LHCN-M2 (cell line): ENCODE data around the gene HLA-DQB2. TPM values are rescaled to one million over a fixed set of nuclear protein-coding genes. Genes with fewer than 3 reads are reported as not detected.
"Not testable (repeated sequence)": the region's sequence is repeated elsewhere in the genome, so short reads cannot be mapped to it uniquely, and the experiment has no call there.

ENCODE experiments used
- DNase-seq: peaks from one replicate; pipeline ENCODE4 v3.0.0-alpha.2; 2012; ENCODE audit warnings: low read depth
- polyA plus RNA-seq: library from polyadenylated mRNA; unstranded; fragments of >200 nt; gene quantifications from one replicate; pipeline ENCODE4 v1.2.1, GENCODE V29; 2012; ENCODE audit warnings: missing spikeins
- total RNA-seq: library from RNA; depleted of rRNA; stranded (reverse); fragments of >200 nt; gene quantifications from 2 replicates; pipeline ENCODE4 v1.2.3, GENCODE V29; 2014; rRNA removed

Gene HLA-DQB2
- not detected in 2 replicates for total RNA-seq
- not detected for polyA plus RNA-seq

DNA sequence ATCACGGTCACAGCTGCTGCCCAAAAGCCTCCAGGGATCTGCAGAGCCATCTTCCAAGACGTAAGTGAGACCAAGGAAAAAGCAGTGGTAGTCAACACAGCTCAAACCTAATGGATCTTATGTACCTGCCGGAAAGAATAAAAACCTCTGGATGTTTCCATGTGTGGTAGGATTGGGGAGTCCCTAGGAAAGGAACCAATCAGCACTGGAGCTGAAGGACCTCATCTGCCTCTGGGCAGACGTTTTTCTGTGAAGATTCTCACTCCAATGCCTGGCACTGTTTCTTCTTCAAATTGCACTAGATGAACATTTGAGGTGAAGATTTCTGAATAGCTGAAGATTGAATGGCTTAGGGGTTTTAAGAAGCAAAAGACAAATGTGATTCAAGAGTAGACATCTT lies at the start of gene HLA-DQB2:
TSS of gene HLA-DQB2 (minus strand) at position 112 of the 400 bp plus-strand sequence. CDS start at position 50, 62 bp downstream.
- no peak for DNase-seq

DNA sequence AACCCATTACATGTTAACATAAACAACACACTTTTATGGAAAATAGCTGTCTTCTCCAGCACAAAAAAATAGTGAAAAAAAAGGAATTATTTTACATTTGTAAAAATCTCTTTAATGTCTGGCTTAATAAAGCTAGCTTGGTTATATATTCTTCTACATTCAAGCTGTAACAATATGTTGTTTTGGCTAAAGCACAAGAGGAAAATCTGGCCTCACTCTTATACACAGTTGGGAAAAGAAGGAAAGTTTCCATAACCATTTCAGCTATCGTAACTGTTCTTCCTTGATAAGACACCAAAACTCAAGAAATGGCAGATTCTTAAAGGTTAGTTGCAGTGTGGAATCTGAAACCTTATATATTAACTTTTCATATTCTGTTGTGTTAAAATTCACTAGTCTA lies 45.8 kb upstream of the HLA-DQB2 start:
- no peak for DNase-seq

DNA sequence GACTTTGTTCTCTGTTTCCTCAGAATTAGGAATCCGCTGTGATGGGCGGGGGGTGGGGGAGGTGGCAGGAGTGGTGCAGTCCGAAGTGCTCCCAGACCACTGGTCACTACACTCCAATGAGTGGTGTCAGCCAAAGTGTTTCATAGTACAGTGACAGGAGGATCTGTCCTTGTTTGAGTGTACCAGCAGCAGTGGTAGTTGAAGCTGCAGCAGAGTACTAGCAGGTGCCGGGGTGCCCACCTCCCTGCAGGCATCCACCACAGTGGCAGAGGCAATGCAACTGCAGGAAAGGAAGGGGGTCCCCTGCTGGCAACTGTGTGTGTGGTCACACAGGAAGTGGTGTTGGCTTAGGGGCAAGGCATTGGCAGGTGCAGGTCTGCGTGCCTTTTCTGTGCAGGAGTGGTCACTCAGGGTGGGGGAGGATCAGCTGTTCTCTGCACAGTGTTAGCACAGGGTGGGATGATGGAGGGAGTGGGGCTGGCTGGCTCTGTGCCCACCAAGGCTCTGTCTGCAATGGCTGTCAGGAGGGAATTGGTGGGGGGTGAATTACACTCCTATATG lies 43.8 kb upstream of the HLA-DQB2 start:
- DNase-seq = no peak

DNA sequence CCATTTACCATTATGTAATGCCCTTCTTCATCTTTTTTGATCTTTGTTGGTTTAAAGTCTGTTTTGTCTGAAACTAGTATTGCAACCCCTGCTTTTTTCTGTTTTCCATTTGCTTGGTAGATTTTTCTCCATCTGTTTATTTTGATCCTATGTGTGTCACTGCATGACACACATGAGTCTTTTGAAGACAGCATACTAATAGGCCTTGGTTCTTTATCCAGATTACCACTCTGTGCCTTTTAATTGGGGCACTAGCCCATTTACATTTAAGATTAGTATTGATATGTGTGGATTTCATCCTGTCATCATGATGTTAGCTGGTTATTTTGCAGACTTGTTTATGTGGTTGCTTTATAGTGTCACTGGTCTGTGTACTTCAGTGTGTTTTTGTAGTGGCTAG lies 42.1 kb upstream of the HLA-DQB2 start:
- DNase-seq = not testable (repeated sequence)

DNA sequence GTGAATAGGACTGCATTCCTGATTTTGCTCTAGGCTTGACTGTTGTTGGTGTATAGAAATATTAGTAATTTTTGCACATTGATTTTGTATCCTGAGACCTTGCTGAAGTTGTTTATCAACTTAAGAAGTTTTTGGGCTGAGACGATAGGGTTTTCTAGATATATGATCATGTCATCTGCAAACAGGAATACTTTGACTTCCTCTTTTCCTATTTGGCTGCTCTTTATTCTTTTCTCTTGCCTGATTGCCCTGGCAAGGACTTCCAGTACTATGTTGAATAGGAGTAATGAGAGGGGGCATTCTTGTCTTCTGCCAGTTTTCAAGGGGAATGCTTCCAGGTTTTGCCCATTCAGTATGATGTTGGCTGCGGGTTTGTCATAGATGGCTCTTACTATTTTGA lies 40.1 kb upstream of the HLA-DQB2 start:
- no peak for DNase-seq

DNA sequence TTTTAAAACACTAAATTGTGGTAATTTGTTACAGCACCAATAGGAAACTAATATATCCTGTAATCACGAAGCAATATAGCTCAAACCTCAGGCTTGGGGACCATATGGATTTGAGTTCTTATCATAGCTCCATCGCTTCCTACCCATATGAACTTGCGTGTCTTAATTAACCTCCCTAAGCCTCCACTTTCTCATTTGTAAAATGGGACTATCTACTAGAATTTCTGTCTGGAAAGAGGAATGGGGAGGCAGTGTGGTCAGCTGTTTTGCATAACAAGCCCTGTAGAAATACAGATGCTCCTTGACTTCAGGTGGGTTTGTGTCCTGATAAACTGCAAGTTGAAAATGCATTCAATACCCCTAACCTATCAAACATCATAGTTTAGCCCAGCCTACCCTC lies 36.4 kb upstream of the HLA-DQB2 start:
- no peak for DNase-seq

DNA sequence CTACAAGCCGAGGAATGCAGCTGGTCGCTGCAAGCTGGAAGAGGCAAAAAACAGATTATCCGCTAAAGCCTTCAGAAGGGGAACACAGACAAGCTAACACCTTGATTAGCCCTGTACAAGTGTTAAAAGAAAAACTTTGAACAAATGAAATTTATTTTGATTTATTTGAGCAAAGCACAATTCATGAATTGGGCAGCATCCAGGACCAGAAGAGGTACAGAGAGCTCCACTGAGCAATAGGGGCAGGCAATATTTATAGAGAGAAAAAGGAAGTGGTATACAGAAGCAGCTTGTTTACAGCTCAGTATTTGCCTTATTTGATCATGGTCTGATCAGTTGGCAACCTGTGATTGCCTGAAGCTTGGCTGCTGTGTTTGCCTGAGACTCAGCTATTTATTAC lies 35.8 kb upstream of the HLA-DQB2 start:
- DNase-seq = no peak

DNA sequence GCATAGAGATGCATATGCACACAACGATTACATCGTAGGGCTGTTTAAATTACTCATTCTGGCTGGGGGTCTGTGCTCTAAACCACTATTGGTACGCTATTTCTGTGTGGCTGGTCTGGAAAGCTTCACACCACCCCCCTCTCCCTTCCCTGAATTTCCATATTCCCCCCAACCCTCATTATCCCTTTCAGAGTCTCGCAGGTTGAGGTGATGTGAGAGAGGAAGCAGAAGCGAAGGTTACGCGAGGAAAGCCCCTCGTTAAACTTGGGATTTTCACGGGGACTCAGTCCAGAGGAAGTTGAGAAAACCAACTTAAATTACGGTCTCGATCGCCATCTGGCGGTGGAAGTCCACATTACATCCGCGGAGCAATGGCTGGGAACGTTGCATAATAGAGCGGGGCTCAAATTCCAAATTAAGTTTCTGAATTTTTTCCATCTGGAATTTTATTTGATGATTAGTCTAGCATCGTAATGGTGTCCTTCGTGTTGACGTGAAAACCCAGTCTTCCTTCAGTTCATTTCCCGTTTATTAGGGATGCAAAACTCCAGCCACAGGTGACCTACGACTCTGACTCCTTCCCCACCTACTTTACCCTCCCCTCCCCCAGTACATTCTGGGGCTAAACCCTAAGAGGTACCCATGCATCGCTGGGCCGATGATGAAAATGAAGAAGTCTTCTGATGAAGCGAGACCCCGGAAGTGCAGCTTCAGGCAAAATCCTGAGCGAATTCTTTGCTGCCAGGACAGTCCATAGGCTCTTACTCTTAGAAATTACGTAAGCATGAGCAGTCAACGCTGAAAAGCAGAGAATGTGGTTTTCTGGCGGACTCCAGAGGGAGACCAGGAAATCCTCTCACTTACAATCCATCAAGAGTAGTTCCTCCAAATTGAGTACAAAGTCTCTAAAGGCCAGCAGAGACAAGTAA lies 33.8 kb upstream of the HLA-DQB2 start:
- DNase-seq = peak; percentile 44

DNA sequence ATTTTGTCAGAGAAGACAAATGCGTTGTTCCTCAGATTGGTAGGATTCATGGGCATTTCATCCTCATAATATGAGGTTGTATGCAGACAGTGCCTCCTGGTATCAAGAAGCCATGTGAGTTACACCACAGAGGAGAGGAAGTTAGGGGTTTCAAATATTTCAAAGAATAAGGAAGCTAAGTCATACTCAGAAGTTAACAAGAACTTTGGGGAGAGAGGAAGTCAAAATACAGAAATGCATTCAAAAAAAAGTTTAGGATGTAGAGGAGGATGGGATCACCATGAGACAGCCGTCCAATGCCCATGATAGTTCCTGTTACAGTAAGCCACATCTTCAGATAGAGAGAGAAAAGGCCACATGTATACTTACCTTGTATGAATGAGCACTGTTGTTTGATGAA lies 31.2 kb upstream of the HLA-DQB2 start:
- DNase-seq = no peak

DNA sequence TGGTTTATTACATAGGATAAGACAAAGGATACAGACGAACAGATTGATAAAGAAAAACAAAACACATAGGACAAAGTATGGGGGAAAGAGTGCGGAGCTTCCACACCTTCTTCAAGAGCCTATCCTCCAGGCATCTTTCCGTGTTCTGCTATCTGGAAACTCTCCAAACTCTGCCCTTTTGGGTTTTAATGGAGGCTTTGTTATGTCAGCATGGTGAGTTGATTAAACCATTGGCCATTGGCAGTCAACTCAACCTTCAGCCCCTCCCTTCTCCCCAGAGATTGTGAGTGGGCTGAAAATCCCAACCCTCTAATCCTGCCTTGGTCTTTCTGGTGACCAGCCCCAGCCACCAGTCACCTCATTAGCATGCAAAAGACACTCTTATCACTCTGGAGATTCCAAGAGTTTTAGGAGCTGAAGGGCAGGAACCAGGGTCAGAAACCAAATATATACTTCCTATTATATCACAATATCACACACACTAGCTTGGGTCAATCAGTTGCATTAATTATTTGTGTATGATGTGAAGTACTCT lies 29.6 kb upstream of the HLA-DQB2 start:
- no peak for DNase-seq

DNA sequence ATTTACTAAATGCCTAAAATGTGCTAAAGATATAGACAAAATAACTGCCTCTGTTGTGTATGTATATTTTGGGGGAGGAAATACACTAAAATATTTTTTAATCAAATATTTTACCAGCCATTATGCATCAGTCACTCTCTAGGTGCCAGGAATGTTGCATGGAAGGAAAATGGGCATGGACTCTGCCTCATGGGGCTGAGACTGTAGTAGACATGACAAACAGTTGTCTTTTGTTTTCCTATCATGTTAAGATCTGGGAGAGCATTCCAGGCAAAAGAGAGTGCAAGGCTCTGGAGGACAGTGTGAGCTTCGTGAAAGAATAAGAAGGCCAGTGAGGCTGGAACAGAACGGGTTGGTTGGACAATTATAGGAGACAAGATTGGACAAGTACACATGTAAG lies 27.0 kb upstream of the HLA-DQB2 start:
- peak; percentile 42 for DNase-seq

DNA sequence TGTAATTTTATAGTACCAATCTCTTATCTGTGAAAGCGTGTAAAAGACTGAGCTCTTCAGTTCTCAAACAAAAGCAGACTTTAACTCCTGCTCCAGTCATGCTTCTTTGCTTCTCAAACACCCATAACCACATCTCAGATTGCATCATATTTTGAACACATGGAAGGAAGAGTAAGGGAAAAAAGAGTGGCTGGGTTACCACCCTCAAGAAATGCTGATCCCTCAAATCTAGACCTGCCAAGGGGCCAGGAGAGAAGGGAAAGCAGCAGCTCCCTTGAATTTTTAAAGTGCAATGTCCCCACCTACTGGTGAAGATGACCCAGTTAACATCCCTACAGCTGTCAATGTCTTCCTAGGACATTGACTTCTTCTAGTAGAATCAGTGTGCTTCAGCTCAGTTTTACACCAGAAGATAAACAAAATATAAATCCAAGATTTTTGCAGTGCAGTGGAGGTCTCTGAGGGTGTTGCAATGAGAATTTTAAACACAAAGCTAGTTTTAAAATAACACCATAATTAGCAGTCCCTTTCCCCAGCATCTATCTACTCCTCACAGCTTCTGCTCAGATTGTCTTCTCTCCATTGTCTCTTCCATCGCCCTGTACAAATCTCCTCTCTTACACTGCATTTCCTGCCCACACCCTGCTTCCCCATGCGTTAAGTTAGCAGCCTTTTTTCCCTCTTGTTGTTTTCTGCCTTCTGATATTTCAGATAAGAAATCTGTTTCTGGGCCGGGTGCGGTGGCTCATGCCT lies 22.6 kb upstream of the HLA-DQB2 start:
- peak; percentile 54 for DNase-seq

DNA sequence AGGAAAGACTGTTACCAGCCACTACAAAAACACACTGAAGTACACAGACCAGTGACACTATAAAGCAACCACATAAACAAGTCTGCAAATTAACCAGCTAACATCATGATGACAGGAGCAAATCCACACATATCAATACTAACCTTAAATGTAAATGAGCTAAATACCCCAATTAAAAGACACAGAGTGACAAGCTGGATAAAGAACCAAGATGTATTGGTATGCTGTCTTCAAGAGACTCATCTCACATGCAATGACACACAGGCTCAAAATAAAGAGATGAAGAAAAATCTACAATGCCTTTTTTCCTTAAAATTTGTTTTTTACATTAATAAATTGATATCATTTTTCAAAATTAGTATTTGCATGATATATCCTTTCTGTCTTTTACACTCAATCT lies 19.6 kb upstream of the HLA-DQB2 start:
- not testable (repeated sequence) for DNase-seq

DNA sequence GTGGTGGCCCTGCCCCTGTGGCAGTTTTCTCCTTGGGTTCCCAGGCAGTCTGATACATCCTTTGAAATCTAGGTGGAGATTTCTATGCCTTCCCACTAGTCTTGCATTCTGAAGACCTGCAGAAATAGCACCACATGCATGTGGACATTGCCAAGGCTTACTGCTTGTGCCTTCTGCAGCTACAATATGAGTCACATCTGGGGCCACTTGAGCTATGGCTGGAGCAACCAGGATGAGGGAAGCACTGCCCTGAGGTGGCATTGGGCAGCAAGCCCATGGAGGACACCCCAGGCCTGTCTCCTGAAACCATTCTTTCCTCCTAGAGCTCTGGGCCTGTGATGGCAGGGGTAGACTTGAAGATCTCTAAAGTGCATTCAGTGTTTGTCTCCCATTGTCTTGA lies 15.7 kb upstream of the HLA-DQB2 start:
- DNase-seq = no peak

DNA sequence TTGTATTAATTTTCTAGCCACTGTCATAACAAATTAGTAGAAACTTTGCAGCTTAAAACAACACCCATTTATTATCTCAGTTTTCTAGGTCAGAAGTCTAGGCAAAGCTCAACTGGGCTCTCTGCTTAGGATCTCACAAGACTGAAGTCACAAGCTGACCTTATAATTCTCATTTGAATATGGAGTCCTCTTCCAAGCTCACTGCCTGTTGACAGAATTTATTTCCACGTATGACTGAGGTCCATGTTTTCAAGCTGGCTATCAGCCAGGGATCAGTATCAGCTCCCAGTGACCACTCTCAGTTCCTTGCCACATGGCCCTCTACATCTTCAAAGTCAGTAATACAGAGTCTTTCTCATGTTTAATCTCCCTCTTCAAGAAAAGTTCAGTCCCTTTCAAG lies 11.7 kb upstream of the HLA-DQB2 start:
- DNase-seq = no peak

DNA sequence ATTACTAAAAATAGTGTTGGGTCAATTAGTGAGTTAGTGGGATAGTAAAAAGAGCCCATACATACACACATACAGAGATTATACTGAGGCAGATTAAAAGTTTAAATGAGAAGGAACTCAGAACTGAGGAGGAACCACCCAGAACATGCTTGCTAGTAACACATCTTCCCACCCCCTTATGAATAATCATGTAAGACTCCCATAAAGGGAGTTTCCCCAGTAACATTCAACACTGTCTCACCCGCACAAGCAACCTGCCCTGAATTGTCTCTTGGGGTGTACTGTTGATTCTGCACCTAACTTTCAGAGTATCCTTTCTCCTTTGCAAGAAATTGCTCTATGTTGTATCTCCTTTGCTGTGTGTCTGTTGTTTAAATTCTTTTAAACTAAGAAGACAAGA lies 11.1 kb upstream of the HLA-DQB2 start:
- no peak for DNase-seq

DNA sequence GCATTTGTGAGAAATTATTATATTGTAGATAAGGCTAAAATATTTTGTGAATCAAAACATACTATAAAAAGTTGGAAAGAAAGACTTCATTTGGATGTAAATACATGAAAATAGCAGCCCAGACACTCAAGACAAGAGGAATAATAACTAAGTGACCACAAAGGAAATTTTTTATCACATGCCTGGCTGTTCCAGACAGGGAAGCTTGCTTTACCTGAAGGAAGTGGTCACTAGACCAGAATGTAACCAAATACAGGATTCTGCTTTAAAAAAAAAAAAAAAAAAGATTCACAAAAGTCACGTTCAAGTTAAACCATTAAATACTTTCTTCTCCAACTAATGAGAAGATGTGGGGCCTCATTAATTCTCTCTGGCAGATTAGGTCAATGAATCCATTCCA lies 9.3 kb upstream of the HLA-DQB2 start:
- DNase-seq = no peak

DNA sequence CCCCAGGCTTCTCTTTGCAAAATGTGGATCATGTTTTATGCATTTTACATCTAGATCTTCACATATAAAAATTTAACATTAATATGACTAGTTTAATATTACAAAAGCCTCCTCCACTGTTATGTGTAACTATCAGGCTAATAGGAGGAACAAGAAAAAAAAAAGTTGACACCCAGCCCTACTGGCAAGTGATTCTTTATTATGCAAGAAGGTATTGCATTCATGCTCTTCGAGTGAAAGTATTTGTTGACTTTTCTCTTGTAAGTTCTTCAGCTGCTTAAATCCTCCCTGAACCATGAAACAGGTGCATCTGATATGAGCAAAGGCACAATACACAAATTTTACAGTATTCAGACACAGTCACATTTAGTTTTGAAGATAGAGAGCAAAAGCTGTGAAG lies 716 bp upstream of the HLA-DQB2 start:
- no peak for DNase-seq

DNA sequence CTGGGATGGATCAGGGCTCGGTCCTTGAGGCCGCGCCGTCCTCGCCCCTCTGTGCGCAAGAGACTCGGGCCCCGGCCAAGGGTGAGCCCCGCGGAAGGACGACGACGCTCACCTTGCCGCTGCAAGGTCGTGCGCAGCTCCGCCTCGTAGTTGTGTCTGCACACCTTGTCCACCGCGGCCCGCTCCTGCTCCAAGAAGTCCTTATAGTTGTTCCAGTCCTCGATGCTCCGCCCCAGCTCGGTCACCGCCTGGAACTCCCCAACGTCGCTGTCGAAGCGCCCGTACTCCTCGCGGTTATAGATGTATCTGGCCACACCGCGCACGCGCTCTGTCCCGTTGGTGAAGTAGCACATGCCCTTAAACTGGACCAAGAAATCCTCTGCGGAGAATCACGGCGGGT lies 1.8 kb downstream of the HLA-DQB2 start:
- no peak for DNase-seq

DNA sequence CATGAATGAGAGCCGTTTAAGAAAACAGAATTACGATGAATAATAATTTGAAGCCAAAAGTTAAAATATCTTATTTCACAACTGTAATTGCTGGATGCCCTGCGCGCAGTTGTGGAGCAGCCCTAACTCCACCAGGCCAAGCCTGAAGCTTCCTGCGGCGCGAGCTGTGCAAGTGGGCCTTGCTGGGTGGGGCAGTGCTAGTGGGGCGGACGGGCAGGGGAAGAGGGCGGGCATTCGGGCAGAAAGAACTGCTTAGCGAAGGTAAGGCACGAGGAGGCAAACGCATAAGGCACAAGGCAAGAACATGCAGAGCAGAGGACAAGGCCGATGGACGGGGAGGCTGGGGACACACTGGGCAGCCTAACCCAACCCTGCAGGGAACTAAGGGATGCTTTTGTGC lies 2.3 kb downstream of the HLA-DQB2 start:
- no peak for DNase-seq

DNA sequence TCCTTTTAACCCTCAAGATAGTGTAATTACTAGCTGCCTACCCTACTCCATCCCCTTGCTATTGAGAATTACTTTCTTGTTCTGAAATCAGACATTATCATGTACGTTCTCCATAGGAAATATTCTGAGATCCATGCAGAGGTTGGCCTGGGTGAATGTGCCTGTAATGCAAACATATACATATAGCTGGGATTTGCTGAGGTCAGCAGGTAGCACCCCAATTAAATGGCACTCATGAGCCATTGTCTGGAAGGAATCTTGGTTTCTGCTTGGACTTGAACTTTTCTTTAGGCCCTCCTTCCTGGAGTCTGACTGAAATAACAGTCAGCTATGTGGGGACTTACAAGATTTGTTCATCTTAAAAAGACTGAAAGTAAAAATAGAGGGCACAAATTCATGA lies 3.7 kb downstream of the HLA-DQB2 start:
- DNase-seq = no peak

DNA sequence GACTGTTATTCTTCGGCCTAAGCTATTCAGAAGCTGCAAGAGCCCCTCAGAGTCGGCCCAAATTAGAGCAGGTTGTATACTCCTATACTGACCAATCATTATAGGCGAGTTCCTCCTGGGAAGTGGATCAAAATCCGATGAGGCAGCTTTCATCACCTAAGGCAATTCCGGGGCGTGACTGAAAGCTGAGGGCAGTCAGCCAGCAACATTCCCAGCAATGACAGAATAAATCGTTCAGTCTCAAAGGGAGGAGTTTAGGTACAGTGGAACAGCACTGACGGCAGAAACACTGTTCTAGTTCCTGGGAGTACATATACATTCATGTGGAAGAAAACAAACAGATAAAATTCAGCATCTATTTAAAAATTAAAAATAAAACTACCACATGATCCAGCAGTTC lies 10.8 kb downstream of the HLA-DQB2 start:
- no peak for DNase-seq
